MM.1S (cell line): ENCODE measurements around the gene WDR73.

ENCODE experiments used
- CTCF ChIP-seq: fragments of 300-600 bp; sonication (generic); IDR thresholded peaks from 2 replicates; pipeline ENCODE4 v1.5.1; 2016; ENCODE audit warnings: antibody characterized with exemption, low read length, mixed read lengths
- EZH2 ChIP-seq: fragments of 300-600 bp; sonication (generic); optimal IDR thresholded peaks from 2 replicates; pipeline ENCODE3; 2017; ENCODE audit warnings: low read depth, mild to moderate bottlenecking, antibody characterized with exemption, low read length, mixed read lengths
- EZH2phosphoT487 ChIP-seq: fragments of 300-600 bp; sonication (generic); IDR thresholded peaks from 2 replicates; pipeline ENCODE4 v1.6.1; 2018; ENCODE audit warnings: antibody characterized with exemption, low read length

DNA sequence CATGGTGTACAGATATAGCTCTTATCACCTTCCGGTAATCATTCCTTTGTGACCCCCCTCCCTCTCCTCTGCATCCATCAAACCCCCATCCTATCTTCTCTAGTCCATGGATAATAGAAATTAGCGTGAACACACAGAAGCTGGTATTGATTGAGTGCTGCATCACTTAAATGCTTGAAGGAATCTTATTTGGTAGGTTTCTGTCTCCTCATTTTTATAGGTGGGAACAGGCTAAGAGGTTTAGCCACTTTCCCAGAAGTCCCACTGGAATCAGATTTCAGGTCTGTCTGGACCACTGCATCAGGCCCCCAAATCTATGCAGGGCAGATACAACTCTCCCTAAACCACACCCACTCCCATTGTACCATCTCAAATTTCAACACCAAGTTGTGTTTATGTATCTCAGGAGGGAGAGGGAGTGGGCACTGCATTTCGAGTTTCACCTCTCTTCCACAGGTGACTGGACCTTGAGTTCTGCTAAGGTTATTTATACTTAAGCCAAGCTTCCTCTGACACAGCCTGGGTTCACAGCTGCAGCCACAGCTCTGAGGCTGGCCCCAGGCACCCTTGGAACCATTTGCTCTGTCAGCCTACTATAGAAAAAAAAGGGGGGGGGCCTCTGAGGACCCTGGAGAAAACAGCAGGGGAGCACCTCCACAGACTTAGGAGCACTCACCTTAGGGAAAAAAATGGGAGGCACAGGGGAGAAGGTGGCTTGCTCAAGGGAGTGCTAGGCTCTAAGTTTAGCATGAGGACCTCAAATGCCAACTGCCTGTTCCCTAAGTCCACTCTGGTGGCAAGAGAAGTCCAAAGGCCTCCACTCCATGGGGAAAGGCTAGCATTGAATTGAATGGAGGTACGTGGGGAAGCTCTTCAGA is 6.1 kb upstream of the WDR73 start:
- TF ChIP-seq CTCF (no peak), EZH2 (no peak), EZH2phosphoT487 (no peak)
